Measurements from ENCODE around the gene AATK.

Gene AATK

GRCh38 chr17:81113158-81113724, 52.8 kb downstream of the AATK start:
- no peak for DNase-seq (ENCODE audit: low spot score)

DNA sequence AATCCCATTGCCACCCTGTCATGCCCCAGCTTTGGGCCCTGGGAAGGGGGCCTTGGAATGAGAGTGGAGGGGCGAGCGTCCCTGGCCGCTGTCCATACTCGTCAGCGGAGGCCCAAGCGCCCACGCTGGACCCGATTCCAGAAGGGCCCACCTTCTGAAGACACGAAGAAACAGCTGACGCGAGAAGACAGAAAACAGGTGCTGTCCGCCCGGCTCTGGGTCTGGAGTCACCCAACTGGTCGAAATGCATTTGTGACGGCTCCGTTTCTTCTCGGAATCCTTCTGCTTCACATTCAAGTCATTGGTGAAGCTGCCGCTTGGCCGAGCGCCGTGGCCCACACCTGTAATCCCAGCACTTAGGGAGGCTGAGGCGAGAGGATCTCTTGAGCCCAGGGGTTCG, 53.6 kb downstream of the AATK start:
- DNase-seq (ENCODE audit: low spot score): no peak

DNA sequence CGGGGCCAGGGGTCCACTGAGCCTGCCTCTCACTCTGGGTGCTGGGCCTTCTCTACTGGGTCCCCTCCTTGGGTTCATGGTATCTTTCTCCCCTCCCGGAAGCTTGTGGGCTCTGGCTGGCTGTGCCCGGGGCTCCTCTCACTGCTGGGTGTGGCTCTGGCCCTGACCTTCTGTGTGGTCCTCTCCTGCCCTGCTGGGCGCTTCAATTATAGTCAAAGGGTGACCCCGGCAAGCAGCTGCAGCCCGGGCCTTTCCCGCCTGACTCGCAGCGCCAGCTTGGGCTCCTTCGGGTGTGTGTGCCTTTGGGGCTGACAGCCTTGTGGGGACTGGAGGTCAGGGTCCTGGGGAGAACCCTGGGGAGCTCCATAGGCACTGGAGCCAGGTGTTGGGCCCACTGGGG, 55.0 kb downstream of the AATK start:
- DNase-seq (ENCODE audit: low spot score): no peak

GRCh38 chr17:81110488-81111040, 55.5 kb downstream of the AATK start:
- DNase-seq (ENCODE audit: low spot score): no peak

GRCh38 chr17:81109957-81110356, 56.1 kb downstream of the AATK start:
- DNase-seq (ENCODE audit: low spot score): no peak

DNA sequence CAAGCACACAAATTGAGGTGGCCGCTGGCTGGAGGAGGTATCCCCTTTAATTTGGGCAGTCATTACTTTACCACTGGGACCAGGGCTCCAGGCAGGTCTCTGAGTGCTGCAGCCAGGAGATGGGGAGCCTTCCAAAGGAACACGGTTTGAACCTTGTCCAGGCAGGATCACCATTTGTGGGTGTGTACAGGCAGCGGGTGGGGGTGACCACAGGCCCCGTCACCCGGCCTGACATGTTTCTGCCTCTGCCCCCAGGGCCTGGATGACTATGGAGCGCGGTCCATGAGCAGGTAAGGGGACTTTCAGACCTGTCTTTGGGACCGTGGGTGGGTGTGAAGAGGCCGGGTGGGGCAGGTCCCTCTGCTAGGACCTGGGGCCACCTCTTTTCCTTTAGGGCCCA, 57.8 kb downstream of the AATK start:
- DNase-seq (ENCODE audit: low spot score): no peak

GRCh38 chr17:81106716-81107115, 59.3 kb downstream of the AATK start:
- DNase-seq (ENCODE audit: low spot score): no peak

GRCh38 chr17:81103379-81103778, 62.6 kb downstream of the AATK start:
- DNase-seq (ENCODE audit: low spot score): no peak

DNA sequence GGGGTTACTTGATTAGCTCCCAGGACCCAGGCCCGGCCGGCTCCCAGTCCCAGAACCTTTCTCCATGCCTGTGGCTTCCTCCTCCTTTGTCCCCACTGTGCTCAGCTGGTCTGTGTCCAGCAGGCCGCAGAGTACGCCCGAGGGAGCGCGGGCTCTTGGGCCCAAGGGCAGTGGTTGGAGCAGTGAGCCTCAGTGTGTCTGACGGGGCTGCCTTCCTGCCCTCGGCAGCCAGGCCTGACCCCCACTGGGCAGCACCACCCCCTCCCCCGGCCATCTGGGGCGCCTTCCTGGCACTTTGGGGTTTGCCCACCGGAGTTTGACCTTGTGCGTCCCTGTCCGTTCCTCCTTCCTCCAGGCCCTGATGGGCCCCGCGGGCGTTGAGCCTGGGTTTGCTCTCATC, 63.2 kb downstream of the AATK start:
- DNase-seq (ENCODE audit: low spot score): no peak

- DNase-seq (ENCODE audit: low spot score): no peak
Observed at GRCh38 chr17:81102352-81102751, 63.7 kb downstream of the AATK start.

DNA sequence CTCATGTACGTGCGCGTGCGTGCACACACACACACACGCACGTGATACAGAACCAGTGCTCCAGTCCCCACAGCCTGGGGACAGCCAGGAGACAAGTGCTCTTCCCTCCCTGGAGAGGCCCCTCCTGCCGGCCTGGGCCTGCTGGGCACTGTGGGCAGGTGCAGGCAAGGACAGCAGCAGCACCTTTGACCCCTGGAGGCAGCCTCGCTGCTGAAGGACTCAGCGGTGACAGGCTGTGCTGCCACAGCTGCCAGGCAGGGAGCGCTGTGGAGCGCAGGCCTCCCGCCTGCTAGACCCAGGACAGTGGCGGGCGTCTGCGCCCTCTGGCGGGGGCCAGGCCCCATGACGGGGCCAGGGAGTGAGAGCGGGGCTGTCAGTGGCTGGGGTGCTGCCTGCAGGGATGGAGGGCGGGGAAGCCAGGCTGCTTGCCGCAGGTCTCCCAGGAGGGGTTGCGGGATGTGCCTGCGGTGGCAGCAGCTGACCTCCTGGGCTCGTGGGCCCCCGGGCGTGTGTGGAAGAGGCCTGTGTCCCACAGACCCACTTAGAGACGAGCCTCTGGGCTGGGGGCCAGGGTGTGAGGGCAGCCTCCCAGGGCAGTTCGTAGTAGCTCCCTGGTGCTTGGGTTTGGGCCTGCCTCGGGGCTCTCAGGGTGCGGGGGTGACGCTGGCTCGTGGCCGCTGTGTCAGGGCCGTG, 64.3 kb downstream of the AATK start:
- DNase-seq (ENCODE audit: low spot score): peak; percentile 87

GRCh38 chr17:81100668-81101067, 65.4 kb downstream of the AATK start:
- no peak for DNase-seq (ENCODE audit: low spot score)

- DNase-seq (ENCODE audit: low spot score): no peak
Observed at GRCh38 chr17:81099888-81100287, 66.1 kb downstream of the AATK start.

GRCh38 chr17:81097943-81098308, 68.1 kb downstream of the AATK start:
- peak; percentile 54 for DNase-seq (ENCODE audit: low spot score)

- DNase-seq (ENCODE audit: low spot score): peak; percentile 68
Observed at GRCh38 chr17:81097134-81097942, 68.7 kb downstream of the AATK start.

GRCh38 chr17:81096741-81097133, 69.3 kb downstream of the AATK start:
- no peak for DNase-seq (ENCODE audit: low spot score)

DNA sequence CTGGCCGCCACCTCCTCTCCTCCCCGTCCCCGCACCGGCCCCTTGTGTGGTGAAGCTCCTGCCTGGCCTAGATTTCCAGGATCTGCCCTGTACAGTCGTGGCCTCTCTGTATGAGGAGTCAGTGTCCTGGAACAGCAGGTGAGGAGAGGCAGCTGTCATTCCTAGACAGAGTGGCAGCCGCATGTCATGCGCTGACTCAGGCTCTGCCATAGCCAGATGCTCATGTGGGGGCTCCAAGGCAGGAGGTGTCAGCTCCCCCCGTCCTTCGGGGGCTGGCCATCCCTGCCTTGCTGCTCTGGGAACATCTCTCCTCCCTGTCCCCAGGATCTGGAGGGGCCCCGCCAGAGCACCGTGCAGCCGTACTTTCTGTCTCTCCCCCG, 70.6 kb downstream of the AATK start:
- DNase-seq (ENCODE audit: low spot score): no peak

DNA sequence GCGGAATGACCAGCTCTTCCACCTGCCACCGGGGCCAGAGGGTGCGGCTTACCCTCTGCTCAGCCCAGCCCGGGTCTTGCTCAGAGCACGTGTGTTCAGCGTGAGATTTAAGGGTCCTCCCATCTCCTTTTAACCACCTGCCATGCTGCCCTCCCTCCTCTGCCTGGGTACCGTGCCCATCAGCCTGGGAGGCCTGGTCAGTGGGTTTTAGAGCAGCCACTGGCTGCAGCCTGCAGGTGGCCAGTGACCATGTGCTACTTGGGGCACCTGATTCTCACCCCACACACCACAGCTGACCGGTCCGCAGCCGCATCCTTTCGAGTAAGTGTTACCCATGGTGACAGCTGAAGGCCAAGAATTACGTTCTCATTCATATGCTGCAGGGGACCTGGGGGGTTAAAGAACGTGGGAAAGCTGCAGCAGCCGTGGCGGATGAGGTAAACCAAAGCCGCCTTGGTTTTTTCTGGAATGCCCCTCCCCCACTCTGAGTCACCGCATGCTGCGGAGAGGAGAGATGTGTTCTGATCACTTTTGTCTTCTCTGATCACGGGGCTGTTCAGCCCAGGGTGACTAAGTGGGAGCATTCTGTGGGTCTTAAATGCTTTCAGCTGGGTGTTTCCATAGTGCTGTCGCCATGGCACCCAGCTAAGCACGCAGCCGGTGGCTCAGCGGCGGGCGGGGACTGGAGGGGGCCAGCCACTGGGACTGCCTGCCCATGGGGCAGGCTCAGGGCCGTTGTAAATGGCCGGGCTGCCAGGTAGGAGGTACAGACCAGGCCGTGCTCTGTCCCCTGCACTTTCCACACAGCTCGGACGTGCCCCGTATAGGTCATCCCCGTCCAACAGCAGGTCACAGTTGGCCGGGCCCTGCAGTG, 71.3 kb downstream of the AATK start:
- DNase-seq (ENCODE audit: low spot score): peak; percentile 97

DNA sequence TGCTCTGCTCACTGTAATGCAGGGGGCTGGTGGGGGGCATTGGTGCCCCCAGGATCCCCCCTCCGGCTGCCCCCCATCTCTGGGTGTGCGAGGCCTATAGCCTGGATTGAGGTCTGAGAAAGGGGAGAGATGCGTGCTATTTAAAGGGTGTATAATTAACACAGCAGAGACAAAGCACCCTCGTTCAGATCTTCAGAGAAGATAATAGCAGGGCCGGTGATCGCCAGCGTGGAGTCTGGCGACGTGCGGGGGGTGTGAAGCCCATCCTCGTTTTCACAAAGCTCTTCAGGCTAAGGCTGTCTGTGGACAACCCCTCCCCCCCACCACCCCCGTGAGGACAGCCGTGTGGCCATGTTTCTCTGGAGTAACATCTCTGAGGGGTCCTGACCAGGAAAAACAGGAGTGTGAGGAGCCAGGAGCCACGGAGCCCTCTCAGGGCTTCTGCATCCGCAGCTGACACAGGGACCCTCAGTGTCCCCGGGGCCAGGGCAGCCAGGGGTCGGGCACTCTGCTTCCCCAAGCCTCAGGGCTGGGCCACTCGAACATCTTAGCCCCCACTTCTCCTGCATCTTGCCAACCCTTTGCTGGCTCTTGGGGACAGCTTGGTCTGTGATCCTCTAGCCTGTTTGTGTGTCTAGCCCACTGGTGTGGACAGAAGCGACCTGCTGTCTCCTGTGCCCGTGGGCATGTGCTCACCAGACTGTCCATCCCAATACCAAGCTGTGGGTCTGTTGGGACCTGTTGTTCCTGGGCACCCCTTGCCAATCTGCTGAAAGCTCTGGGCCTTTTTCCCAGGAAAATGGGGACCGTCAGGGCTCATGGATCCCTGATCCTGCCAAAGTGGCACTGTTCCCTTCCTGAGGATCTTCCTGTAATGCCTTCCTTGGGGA, 72.2 kb downstream of the AATK start:
- DNase-seq (ENCODE audit: low spot score): no peak

GRCh38 chr17:81092518-81093095, 73.4 kb downstream of the AATK start:
- DNase-seq (ENCODE audit: low spot score): no peak

Data from COLO829 (cell line).